Non-pigmented ciliary epithelial cell (primary cell): ENCODE measurements around the gene FALEC.

Experiments
- DNase-seq: peaks from one replicate; pipeline ENCODE4 v3.0.0-alpha.2; 2010; ENCODE audit warnings: low read depth

FALEC gene

DNA sequence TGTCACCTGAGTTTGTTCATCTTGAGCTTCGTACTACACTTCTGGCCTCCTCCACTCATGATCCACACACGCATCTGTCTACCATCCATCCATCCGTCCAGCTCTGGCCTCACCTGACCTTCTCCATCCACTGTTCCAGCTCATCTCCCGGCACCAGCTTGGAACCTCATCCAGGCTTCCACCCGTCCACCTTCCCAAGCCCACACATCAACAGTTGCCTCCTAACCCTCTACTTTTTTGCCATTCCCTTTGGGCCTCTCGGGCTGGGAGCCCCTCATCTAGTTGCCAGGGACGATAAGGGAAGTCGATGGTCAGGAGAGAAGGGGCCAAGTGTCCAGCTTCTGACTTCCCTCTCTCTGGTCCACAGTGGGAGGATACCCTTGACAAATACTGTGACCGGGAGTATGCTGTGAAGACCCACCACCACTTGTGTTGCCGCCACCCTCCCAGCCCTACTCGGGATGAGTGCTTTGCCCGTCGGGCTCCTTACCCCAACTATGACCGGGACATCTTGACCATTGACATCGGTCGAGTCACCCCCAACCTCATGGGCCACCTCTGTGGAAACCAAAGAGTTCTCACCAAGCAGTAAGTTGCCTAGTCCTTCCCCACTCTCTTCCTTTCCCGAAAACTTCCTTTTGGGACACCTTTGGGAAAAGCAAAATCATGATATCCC lies 3.4 kb upstream of the FALEC start:
- DNase-seq: no peak

- no peak for DNase-seq
These were observed 2.7 kb upstream of the FALEC start for GRCh38 chr1:150512846-150513245.

DNA sequence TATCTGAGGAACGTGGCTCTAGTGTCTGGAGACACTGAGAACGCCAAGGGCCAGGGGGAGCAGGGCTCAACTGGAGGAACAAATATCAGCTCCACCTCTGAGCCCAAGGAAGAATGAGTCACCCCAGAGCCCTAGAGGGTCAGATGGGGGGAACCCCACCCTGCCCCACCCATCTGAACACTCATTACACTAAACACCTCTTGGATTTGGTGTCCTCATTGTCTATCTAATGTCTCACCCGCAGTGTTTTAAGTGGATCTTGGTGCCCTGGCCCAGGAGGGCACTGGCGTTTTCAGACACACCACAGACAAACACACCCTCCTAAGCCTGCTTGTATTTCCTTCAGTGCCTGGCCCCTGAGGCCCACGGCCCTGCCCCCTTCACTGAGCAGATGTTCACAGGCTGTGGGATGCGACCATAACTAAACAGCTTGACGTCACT lies 2.2 kb upstream of the FALEC start:
- no peak for DNase-seq

- no peak for DNase-seq
These were observed 1.3 kb upstream of the FALEC start for GRCh38 chr1:150514260-150514659.

DNA sequence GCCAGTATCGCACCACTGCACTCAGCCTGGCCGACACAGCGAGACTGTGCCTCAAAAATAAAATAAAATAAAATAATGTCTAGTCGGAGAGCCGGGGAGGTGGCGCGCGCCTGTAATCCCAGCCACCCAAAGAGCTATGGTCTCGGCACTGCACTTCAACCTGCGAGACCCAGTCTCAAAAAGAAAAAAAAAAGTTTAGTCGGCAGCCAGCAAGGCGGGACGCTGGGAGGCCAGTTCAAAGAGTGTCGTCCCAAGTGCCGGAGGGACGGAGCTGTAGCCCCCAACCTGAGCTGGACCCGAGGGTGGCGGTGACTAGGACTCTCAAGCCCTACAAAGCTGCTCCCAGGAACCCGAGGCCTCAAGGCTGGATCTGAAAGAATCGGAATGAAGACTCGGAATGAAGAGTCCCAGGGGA lies 632 bp upstream of the FALEC start:
- DNase-seq: no peak

- DNase-seq: no peak
These were observed 569 bp downstream of the FALEC start for GRCh38 chr1:150516050-150516591.

GRCh38 chr1:150516616-150517015 lies 1.1 kb downstream of the FALEC start:
- no peak for DNase-seq

- DNase-seq: no peak
These were observed 5.8 kb downstream of the FALEC start for GRCh38 chr1:150521196-150521968.

DNA sequence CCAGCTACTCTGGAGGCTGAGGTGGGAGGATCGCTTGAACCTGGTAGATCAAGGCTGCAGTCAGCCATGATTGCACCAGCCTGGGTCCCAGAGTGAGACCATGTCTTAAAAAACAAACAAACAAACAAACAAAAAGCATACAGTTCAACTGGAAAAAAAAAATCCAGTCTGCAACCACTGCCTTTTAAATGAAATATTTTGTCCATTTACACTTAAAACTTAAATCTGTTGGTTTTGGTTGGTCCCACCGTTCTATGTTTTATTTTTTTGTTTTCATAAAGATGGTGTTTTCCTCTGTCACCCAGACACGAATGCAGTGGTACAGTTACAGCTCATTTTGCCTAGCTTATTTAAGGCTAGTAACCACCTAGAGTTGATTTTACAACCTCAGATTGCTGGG lies 9.8 kb downstream of the FALEC start:
- DNase-seq: no peak

- peak; percentile 71 for DNase-seq
These were observed 12.6 kb downstream of the FALEC start for GRCh38 chr1:150528196-150528595.

DNA sequence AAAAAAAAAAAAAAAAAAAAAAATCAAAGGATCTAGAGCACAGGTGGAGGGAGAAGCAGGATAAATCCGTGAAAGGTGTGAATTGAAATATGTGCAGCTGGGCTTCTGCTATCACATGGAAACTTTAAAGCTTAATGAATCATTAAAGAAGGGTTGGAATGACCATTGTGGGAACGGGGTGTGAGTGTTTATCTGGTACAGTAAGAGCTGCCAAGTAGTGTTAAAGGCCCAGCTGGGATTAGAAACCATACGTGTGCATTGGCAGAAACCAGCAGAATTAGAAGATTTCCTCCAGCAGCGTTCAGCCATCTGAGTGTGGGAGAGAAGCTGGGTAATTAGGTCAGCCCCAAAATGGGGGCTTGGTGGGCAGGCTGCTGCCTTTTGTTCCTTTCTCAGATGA lies 13.5 kb downstream of the FALEC start:
- no peak for DNase-seq

- no peak for DNase-seq
These were observed 15.1 kb downstream of the FALEC start for GRCh38 chr1:150530491-150531159.

DNA sequence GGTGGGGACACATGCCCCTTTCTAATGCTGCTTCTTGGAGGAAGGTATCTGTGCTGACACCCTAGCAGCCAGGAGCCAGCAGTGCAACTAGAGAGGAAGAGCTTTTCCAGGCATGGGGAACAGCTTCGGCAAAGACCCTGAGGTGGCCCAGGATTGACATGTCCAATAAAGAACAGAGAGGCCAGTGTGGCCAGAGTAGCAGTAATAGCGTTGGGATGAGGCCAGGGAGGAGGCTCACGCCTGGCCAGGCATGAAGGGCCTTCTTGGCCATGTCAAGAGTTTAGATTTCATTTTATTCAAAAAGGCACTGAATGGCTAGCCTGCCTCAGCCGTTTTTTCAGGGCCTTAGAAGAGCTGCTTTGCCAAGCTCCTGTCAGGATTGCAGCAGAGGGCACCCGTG lies 17.3 kb downstream of the FALEC start:
- DNase-seq: no peak

DNA sequence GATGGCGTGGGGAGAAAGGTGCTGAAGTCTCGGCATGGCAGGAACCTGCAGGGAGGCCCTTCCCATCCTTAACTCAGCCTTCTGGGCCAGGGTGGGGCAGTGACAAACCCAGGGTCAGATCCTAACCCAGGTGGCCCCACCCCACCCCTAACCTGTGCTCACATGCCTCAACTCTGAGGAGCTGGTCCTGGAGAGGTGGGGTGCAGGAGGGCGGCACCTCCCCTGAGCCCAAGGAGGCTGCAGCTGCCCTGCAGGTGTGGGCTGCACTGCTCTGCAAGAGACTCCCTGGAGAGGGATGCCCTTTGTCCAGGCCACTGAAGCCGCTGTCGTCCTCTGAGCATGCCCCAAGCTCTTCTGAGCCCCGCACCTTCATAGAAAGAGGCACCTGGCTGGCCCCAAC lies 18.4 kb downstream of the FALEC start:
- no peak for DNase-seq

DNA sequence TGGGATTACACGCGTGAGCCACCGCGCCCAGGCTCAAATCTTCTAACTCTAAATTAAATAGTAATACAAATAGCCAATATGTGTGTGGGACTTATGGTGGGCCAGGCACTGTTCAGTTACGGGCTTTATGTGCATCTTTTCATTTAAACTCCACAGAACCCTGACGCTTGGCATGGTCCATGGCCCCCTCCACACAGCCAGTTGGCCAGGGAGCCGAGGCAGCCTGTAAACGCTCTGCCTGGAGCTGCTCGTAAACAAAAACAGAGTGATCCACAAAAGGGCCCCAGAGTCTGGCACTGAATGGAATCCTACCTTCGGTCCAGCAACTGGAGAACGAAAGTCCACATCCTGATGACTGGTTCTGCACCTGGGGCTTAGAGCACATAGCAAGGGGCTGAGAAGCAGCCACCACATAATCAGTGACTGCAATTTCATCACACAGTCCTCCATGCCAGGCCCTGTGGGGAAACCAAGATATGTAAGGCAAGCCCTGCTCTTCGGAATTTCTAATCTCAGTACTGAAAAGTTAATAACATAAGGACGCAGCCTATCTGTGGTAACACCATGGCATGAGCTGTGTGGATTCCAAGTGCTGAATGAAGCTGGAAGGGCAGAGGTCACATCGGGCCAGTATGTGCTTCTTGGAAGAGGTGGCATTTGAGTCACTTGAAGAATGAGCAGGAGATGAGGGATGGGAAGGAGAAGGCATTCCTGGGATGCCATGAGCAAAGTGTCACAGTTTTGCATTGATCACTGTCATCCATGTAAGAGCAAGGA lies 20.1 kb downstream of the FALEC start:
- no peak for DNase-seq

DNA sequence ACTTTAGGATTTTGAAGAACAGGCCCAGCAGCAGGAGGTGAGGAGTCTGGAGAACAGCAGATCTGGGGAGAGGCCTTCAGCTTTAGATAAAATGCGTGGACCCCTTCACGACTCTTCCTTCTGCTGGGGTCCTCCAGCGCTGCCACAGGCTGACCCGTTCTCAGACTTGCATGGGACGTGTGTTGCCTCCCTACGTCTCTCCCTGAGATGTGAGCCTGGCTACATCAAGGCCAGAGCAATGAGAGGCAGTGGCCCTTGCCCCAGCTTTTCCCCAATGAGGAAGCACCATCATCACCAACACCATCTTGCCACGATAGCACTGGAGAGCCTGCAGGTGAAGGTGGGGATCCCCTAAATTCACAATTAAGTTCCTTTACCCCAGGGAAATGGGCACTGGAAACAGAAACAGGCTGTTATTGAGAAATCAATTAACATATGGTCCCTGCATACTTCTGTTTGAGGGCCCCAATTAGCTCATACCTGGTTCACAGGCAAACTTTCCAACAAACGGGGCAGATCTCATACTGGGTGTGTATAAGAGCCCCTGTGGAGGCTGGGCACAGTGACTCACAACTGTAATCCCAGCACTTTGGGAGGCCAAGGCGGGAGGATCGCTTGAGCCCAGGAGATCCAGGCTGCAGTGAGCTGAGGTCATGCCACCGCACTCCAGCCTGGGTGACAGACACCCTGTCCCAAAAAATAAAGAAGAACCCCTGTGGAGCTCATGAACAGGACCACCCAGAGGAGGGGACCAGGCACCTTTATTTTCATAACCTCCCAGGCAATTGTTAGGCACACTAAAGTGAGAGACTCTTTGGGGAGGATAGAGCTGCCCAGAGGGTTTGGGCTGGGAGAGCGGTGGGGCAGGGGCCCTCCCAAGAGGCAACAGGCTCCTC lies 21.5 kb downstream of the FALEC start:
- no peak for DNase-seq

DNA sequence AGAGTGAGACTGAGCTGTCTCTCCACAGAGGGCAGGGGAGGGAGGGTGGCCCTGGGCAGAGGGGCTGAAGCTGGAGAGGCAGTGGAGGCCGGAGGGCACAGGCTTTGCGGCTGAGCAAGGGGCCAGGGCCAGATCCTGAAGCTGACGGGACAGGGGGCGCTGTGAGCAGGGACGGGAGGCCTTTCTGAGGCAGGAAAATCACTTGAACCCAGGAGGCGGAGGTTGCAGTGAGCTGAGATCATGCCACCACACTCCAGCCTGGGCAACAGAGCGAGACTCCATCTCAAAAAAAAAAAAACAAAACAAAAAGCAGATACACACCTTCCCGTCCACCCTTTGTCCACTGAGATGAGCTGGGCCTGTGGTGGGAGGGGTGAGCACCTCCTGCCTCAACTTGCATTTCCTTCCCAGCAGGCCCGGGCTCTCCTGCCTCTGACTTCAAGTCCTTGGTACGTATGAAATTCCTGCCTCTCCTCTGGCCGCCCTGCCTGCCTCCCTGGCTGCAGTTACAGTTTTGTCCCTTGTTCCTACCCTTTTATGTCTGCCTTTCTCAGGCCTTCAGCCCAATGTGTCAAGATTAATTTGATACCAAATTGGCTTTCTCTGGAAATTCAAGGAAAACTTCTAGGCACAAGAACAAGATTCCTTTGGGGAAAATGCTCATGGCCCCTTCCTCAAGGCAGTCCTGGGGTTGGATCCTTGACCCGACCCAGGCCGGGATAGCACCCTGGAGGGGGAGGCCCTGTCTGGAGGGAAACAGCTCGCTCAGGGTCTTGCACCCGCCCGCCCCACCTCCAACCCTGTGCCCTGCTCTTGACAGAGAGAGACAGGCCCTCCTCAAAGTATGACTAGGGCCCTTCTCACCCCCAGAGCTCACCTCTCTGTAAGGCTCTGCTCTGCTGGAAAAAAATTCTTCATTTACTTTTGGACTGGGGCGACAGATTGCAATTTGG lies 22.5 kb downstream of the FALEC start:
- DNase-seq: peak; percentile 72

GRCh38 chr1:150543500-150544143 lies 28.1 kb downstream of the FALEC start:
- no peak for DNase-seq

- no peak for DNase-seq
These were observed 28.7 kb downstream of the FALEC start for GRCh38 chr1:150544204-150544603.
